NCI-H2081 treated with DMSO at 0.1 percent for 48 hours (cell line): Measurements from ENCODE around the gene AHNAK2.
A peak's percentile ranks its signal among the peaks of the same experiment; 100 is the strongest.

Experiments used
- DNase-seq: peaks from one replicate; lab custom pipeline; 2025; lab: John Stamatoyannopoulos, UW

AHNAK2 gene

GRCh38 chr14:105012171-105012985 is 34.2 kb upstream of the AHNAK2 start:
- no peak for DNase-seq

- no peak for DNase-seq
Observed at GRCh38 chr14:105011312-105011990, 33.3 kb upstream of the AHNAK2 start.

- no peak for DNase-seq
Observed at GRCh38 chr14:105010891-105011291, 32.7 kb upstream of the AHNAK2 start.

- DNase-seq = no peak
Observed at GRCh38 chr14:105010106-105010505, 31.9 kb upstream of the AHNAK2 start.

- DNase-seq = no peak
Observed at GRCh38 chr14:105007593-105008264, 29.6 kb upstream of the AHNAK2 start.

- DNase-seq = no peak
Observed at GRCh38 chr14:105006831-105007592, 28.8 kb upstream of the AHNAK2 start.

DNA sequence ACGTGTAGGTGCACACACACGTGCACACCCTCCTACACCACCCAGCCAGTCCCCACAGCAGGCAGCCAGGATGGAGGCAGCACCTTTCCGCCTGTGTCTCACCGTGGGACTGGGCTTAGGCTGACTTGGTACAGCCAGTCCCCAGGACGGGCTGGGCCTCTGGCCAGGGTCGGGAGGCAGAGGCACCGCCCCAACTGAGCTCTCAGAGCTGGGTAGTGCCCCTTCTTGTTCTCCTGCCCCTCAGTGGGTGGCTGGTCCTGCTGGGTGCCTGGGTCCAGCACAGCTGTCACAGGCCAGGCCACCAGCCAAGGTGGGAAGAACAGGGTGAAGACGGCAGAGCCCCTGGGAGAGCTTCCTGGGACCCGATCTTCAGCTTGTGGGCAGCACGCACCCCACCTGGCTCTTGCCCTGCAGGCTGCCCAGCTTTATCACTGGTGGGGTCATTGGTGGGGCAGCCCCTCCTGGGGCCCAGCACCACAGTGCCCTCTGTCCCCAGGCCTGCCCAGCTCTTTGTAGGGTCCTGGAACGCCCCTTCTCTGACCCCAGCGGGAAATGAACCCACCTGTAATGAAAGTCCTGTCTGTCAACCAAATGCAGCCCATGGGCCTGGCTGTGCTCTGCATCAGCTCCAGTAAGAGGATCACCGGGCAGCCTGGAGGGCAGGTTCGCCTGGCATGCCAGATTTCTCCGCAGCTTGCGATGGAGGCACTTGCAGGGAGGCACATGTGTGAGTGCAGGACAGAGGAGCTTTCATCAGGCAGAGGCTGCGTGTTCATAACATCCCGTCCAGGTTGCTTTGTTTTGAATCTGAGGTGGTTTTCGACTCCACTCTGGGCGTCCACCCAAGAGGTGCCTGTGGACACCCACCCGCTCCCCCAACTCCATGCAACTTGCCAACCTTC is 28.0 kb upstream of the AHNAK2 start:
- no peak for DNase-seq

DNA sequence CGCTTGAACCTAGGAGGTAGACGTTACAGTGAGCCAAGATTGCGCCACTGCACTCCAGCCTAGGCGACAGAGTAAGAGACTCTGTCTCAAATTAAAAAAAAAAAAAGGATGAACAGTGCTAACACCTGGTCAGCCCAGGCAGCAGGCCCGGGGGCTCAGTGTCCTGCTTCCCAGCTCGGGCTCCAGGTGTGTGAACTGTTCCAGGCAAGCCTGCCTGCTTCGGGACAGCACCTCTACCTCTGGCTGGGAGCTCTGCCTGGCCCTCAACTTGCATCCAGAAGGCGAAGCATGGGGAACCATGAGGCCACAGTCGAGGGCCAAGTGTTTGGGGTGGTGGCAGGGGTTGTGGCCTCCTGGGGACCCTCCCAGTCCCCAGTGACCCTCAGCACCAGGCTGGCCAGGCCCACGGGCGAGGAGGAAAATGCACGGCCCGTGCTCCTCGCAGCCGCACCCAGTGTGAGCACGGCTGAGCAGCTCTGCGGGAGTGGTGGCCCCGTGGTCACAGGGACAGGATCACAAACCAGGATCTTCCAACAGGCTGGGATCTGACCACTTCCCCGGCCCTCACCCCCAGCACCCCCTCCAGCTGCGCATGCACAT is 27.3 kb upstream of the AHNAK2 start:
- DNase-seq = no peak

- peak; percentile 8 for DNase-seq
Observed at GRCh38 chr14:104999361-104999760, 21.2 kb upstream of the AHNAK2 start.

DNA sequence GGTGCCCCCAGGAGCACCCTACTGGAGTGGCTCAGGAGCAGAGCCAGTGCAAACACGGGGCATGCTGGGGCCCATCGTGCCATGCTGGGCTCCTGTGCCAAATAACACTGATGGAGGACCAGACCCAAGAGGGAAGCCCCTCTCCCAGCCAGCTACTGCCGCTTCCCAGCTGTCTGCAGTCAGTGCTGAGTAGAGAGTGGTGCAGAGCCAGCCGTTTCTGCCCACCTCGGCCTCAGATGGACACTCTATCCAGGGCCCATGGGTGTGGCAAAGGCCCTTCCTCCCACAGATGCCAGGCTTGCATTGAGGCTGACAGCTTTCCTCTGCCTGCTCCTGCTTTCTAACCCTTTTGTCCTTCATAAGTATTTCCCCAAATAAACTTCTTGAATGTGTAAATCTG is 20.6 kb upstream of the AHNAK2 start:
- peak; percentile 24 for DNase-seq

DNA sequence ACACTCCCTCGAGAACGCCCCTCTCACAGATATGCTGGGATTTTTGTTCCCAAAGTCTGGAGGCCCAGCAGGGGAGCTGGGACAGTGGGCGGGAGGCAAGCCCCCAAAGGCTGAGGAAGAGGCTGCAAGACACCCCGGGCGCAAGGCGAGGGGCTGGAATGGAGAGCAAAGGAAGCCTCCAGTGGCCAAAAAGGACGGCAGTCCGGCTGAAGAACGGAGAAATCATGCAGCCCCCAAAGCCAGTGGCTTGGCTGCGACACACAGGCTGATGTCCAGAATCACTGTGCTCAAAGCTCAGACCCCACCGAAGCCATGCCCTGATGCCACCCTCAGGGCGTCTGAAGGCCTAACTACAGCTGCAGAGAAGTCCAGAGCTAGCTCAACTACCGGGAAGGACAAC is 18.3 kb upstream of the AHNAK2 start:
- no peak for DNase-seq

DNA sequence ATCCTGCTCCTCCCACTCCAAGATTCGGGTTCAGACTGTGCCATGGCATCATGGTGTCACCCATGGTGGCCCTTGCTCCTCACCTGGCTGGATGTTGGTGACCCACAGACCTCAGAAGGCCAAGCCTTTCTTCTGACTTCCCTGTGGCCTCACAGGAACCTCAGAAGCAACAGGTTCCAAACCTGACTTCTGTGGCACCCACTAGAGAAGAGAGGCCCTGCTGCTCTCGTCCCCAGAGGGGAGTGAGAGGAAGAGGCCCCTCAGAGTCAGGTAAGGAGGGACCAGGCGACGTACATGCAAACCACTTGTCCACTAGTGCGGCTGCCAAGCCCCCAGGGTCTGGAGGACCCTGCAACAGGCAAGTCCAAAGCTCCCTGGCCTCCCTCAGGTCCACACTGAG is 17.9 kb upstream of the AHNAK2 start:
- no peak for DNase-seq

- DNase-seq = no peak
Observed at GRCh38 chr14:104994978-104995377, 16.8 kb upstream of the AHNAK2 start.

- no peak for DNase-seq
Observed at GRCh38 chr14:104993808-104994591, 15.8 kb upstream of the AHNAK2 start.

- no peak for DNase-seq
Observed at GRCh38 chr14:104993306-104993705, 15.1 kb upstream of the AHNAK2 start.

DNA sequence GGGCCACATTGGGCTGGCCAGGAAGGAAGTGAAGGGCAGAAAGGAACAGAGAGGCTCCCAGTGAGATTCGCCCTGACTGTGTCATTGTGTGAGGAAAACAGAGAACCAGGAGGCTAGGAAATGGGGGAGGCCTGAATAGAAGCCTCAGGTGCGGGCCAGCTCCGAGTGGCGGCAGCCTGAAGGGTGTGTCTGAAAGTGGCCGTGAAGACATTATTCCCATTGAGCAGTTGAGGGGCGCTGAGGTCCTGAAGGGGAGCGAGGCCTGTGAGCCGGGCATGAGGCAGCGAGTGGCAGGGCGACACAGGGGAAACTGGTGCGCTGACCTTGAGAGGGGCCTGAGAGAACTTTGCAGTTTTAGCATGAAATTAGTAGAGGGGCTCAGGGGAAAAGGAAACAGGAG is 14.3 kb upstream of the AHNAK2 start:
- DNase-seq = no peak

- no peak for DNase-seq
Observed at GRCh38 chr14:104991896-104992230, 13.7 kb upstream of the AHNAK2 start.

GRCh38 chr14:104989951-104990303 is 11.8 kb upstream of the AHNAK2 start:
- DNase-seq = no peak

DNA sequence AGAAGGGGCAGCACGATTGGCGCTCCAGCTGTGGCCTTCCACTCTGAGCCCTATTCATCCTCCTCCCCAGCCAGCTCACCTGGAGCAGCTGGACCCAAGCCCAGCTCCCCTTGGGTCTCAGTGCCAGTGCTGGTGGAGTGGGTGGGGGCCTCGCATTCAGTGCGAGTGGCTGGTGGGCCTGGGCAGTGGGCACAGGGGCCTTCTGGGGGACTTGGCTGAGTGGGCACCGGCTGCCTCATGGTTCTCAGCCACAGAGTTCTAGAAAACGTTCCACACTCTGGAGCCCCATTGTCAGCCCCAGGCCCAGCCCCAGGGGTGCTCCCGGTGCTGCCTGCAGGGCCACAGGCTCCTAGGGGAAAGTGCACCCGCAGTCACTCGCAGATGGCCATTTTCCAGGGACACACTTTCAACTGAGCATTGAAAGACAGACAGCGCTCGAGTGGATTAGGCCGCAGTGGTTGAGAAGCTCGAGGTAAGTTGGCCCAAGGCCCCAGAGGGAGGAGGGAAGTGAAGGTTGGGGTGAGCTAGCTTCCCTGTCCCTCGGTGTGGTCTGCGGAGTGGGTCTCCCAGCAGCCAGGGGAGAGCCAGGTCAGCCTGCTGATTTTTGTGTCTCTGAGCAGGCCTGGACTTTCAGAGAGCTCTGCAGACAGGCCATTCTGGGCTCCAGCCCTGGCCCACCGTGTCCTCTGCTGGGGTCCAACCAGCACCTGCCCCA is 11.2 kb upstream of the AHNAK2 start:
- DNase-seq = no peak
